HG02970 (cell line): ENCODE data around the gene NDUFA11.

ENCODE experiments used
- ATAC-seq: cut with Tn5 transposase; IDR thresholded peaks from one replicate; pipeline ENCODE4 v1.9.1; 2021; ENCODE audit warnings: mild to moderate bottlenecking, moderate library complexity, moderate number of reproducible peaks; ENCODE audit not compliant: unreplicated experiment, low FRiP score

Gene NDUFA11

DNA sequence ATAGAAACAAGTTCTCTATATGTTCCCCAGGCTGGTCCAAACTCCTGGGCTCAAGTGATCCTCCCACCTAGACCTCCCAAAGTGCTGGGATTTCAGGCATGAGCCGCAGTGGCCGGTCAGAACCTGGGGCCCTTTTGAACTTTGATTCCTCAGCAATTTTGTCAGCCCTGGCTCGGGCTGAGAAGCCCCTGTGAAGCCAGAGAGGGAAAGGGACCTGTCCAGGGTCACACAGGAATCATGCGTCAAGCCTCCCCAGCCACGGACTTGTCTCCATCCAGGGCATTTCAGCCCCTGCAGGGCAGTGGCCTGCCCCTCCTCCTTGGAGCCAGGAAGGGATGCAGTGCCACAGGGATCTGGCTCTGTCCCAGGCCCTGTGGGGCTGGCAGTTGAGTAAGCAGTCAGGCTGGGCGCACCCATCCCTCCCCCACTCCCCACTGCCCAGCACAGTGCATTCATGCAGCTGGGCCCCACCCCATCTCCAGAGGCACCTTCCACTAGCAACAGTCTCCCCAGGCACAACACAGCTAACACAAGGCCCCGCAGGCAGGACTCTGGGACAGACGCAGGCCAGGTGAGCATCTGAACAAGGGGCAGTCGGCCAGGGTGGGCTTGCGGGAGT lies 10.3 kb upstream of the NDUFA11 start, which contains the start of gene CAPS:
CAPS (plus strand) TSS at position 516 of the 619 bp plus-strand sequence. CDS start 153 bp downstream, outside the sequence.
- ATAC-seq = no peak

- no peak for ATAC-seq
Observed at GRCh38 chr19:5911366-5911765, 7.8 kb upstream of the NDUFA11 start.

GRCh38 chr19:5910638-5910907 lies 7.0 kb upstream of the NDUFA11 start:
- no peak for ATAC-seq

GRCh38 chr19:5908773-5909442 lies 5.3 kb upstream of the NDUFA11 start:
- ATAC-seq = no peak

- ATAC-seq = no peak
Observed at GRCh38 chr19:5907241-5907640, 3.7 kb upstream of the NDUFA11 start.

DNA sequence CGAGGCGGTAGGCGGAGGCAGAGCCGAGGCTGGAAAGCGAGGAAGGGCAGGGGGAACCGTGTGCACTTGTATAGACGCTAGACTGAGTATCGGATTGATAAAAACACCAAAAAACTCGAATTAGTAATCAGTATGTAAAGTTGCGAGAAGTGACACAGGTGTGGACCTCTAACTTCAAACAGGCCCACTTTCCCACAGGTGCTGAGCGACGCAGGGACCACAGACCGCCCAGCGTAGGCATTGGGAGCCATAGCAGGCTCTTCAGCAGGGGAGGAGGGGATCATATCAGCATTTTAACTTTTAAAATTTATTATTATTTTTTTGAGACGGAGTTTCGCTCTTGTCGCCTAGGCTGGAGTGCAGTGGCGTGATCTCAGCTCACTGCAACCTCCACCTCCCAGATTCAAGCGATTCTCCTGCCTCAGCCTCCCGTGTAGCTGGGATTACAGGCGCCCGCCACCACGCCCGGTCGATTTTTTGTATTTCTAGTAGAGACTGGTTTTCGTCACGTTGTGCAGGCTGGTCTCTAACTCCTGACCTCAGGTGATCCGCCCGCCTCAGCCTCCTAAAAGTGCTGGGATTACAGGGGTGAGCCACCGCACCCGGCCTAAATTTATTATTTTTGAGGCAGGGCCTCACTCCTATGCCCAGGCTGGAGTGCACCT lies 1.7 kb upstream of the NDUFA11 start:
- ATAC-seq = no peak

DNA sequence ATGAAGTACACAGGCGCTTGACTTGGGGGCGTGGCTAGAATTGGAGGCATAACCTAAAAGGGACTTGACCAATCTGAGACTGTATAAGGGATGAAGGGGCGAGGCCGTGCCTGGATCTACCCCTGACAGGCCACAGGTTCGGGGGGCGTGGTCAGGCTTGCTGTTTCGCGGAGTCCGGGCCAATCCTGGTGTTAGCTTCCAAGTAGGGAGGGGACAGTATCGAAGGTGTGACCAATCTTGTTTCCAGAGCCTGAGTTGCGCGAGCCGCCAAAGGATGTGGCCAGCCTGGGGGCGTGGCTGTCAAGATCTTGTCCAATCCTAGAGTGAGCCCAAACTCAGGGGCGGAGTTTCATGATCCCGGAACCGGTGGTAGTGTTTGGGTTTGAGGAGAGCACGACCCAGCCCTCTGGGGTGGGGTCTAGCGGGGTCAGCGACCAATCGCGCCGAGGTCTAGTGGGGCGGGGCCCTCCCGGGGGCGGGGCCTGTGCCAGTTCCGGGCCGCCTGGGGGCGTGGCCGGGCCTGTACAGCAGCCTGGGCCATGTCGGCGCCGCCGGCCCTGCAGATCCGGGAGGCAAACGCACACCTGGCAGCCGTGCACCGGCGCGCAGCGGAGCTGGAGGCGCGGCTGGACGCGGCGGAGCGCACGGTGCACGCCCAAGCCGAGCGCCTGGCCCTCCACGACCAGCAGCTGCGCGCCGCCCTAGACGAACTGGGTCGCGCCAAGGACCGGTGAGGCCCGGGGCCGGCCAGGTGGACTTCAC lies 943 bp upstream of the NDUFA11 start, which contains the start of gene VMAC:
VMAC (plus strand) TSS at position 521 of the 762 bp plus-strand sequence; CDS start at position 540, 19 bp downstream.
- peak; percentile 76 for ATAC-seq

GRCh38 chr19:5903056-5903623 lies 450 bp downstream of the NDUFA11 start:
- ATAC-seq = no peak

DNA sequence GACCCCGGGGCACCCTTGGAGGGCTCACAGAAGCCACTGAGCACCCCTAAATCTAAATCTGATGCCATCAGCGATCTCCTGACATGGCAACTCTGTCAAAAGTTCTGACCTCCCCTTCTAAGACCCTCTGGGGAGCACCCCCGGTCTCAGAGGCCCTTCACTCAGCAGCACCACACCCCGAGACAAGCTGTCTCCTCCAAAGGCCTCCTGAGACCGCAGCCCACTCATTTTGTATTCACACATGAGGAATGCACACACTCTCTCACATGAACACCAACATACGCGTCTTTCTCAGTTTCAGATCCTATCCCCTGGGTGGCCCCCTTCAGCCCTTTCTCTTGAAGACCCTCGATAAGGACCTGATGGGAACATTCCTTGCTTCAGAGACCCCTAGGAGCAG lies 2.6 kb downstream of the NDUFA11 start:
- ATAC-seq = no peak

- ATAC-seq = no peak
Observed at GRCh38 chr19:5899728-5900526, 3.7 kb downstream of the NDUFA11 start.

DNA sequence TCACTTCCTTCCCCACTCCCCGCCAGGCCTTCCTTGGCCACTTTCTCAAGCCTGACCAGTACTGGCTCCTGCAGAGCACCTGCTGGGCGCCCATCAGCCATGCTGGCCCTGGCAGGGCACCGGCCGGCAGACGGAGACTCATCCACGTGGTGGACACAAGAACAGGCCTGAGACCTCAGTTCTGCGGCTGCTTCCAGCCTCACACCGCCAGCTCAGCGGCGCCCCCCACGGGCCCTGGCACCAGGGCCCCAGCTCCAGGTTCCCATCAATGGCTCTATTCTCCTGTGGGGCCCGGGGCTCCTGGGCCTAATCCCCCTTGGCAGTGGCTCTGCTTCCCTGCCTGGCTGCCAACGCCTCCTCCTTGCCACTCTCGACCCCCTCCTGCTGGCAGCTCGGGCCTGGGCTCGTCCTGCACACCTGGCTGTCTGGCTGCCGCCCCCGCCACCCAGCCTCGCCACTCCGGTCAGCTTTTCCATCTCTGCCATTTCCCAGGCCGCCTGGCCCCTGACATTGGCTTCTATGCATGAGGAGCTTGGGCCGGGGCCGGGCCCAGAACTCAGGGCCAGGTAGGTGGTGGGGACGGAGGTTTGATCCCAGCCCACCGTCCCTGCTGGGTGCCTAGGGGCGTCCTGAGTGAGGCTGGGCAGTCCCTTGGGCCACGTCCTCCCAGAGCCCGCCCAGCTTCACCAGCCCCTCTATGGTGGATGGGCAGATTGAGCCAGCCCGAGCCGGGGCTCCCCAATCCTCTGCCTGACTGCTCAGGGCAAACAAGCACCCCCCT lies 6.2 kb downstream of the NDUFA11 start:
- ATAC-seq = no peak

- ATAC-seq = no peak
Observed at GRCh38 chr19:5896365-5897076, 7.1 kb downstream of the NDUFA11 start.

DNA sequence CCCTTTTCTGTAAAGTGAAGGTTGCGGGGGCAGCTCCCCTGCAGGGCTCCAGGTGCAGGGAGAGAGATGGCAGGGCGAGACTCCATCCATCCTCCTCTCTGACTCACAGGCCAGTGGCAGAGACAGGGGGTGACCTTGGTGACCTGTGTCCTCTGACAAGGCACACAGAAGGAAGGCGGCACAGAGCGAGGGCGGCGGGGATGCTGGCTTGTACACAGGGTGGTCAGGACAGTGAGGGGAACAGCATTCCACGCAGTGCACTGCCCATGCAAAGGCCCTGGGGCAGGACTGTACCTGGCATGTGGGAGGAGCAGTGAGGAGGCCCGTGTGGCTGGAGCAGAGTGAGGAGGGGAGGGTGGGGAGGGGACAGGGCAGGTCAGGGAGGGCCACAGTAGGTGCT lies 7.7 kb downstream of the NDUFA11 start:
- ATAC-seq = no peak

- no peak for ATAC-seq
Observed at GRCh38 chr19:5895409-5895808, 8.2 kb downstream of the NDUFA11 start.

DNA sequence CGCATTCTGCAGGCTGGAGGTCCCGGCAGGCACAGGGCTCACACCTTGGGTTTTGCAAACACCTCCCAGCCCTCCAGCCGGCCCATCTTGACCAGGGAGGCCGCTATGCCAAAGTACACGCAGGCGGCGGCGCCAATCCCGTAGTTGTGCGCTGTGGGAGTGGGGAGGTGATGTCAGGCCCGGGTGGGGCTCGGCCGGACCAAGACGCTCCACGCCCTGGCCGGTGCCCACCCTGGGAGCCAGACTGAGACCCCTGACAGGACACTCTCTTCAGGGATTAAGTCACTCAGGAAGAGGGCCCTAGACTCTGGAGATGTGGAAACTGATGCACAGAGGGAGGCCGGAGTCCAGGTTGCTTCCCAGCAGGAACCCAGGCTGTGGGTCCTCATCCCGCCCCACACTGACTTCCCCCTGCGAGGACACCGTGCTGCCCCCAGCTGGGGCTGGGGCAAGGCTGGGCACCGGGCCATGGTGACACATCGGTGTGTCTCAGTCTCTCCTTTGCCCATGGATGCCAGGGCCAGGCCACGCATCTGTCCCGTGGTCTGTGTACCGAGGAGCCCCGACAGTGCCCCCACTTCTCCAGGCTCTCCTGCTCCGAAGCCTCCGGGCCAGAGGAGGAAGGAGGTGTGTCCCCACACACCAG lies 8.8 kb downstream of the NDUFA11 start:
- no peak for ATAC-seq

DNA sequence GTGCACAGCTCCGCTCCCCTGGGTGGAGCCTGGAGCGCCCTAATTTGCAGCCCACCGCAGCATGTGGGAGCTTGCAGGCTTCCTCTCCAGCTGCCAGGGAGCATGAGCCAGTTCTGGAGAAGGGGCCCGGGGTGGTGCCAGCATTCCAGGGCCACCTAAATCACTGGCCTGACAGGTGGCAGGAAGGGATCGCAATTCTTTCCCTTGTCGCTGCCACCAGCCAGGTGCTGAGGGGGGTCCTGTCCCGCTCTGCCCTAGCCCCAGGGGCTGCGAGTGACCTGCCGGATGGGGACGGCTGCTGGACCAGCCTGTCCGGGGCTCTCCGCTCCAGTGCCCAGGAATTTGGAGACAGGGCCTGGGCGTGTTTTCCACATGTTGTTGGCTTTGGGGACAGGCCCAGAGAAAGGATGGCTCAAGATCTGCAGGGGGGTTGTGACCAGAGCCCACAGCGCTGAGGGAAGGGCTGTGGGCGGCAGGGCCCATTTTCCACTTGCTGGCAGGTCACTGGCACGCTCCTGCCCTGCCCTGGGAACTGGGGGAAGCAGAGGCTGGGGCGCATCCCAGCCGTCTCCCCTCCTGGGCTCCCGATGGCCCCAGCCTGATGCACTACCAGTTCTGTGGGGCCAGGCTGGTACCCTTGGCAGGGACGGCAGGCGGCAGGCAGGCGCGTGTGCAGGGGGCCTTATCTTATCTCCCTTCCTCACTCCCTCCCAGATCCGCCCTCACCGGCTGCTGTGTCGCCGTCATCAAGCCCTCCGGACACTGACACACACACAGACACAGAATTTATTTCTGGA lies 9.5 kb downstream of the NDUFA11 start:
- no peak for ATAC-seq

GRCh38 chr19:5893296-5893903 lies 10.2 kb downstream of the NDUFA11 start:
- ATAC-seq = no peak
